Activated CD8-positive, alpha-beta T cell treated with anti-CD3 and anti-CD28 coated beads for 36 hours (primary cell): ENCODE measurements around the gene OTOF. TPM values are rescaled to one million over a fixed set of nuclear protein-coding genes. Genes with fewer than 3 reads are reported as not detected.
"Not testable (repeated sequence)": the region's sequence is repeated elsewhere in the genome, so short reads cannot be mapped to it uniquely, and the experiment has no call there.

Experiments
- ATAC-seq: fragments of 200-7000 bp; cut with Tn5 transposase; one replicate; pipeline ENCODE4 v1.10.0; 2021; ENCODE audit warnings: mild to moderate bottlenecking, moderate library complexity
- CTCF ChIA-PET: fragments of 350-600 bp; sonication (Branson Sonifier 250); formaldehyde crosslinking; loops from one replicate; lab custom pipeline; 2021; ENCODE audit warnings: antibody characterized with exemption; lab: Charles Lee
- POLR2A ChIA-PET: fragments of 350-600 bp; sonication (Branson Sonifier 250); formaldehyde crosslinking; loops from one replicate; lab custom pipeline; 2021; ENCODE audit warnings: antibody characterized with exemption; lab: Charles Lee
- DNase-seq: peaks from one replicate; pipeline ENCODE4 v3.0.0-alpha.2; 2020
- H3K27ac Mint-ChIP-seq: one replicate; pipeline ENCODE4 v1.8.0; 2021; ENCODE audit warnings: mild to moderate bottlenecking, mixed read lengths
- H3K27me3 Mint-ChIP-seq: one replicate; pipeline ENCODE4 v1.8.0; 2021; ENCODE audit warnings: mixed read lengths
- H3K36me3 Mint-ChIP-seq: one replicate; pipeline ENCODE4 v1.8.0; 2021; ENCODE audit warnings: low read depth, mixed read lengths
- H3K4me1 Mint-ChIP-seq: one replicate; pipeline ENCODE4 v1.8.0; 2021; ENCODE audit warnings: low read depth, mixed read lengths
- H3K4me3 Mint-ChIP-seq: one replicate; pipeline ENCODE4 v1.8.0; 2021; ENCODE audit warnings: mild to moderate bottlenecking, moderate library complexity, mixed read lengths
- H3K9me3 Mint-ChIP-seq: one replicate; pipeline ENCODE4 v1.8.0; 2021; ENCODE audit warnings: mixed read lengths
- CTCF ChIP-seq: fragments of 200-600 bp; IDR thresholded peaks from one replicate; pipeline ENCODE4 v1.8.0; 2022; ENCODE audit warnings: antibody characterized with exemption, mild to moderate bottlenecking
- intact Hi-C: fragments of 100-400 bp; cut with micrococcal nuclease; formaldehyde crosslinking; loops from one replicate; pipeline ENCODE4 v1.10.0; 2022
- total RNA-seq, 2 experiments: library from RNA; stranded (reverse); gene quantifications; one replicate each; pipeline ENCODE4 v1.2.3, GENCODE V29; 2021

The OTOF gene
- total RNA-seq, 2 experiments from 2014 or later: 0.60 to 0.81 TPM

- Mint-ChIP-seq H3K36me3 (no peaks in the 10 kb centered on the region), H3K4me3 (no peak overlapping the region), H3K9me3 (peaks cover 7% of the 10 kb centered on the region), H3K27me3 (no peaks in the 10 kb centered on the region), H3K4me1 (no peaks in the 10 kb centered on the region), H3K27ac (no peak overlapping the region)
- CTCF ChIA-PET: no interaction called here
- POLR2A ChIA-PET: interaction anchor here (0.6 kb wide), 1 partner anchor 121 kb away, joined by 3 read pairs; no protein-coding TSS in a partner anchor
- ATAC-seq: no peak
- DNase-seq: no peak
- TF ChIP-seq CTCF: no peak
- intact Hi-C loops: no loop called here
These were observed 7.2 kb downstream of the OTOF start for GRCh38 chr2:26470601-26471260.

GRCh38 chr2:26469955-26470354 lies 8.0 kb downstream of the OTOF start:
- Mint-ChIP-seq H3K4me3 (no peak overlapping the region), H3K4me1 (no peaks in the 10 kb centered on the region), H3K27me3 (no peaks in the 10 kb centered on the region), H3K27ac (no peak overlapping the region), H3K9me3 (peaks cover 7% of the 10 kb centered on the region), H3K36me3 (no peaks in the 10 kb centered on the region)
- CTCF ChIA-PET: interaction anchor here (0.8 to 1.5 kb wide), 11 partner anchors 14 to 285 kb away, joined by 3 to 6 read pairs (median 3); no protein-coding TSS in a partner anchor
- DNase-seq (no peak), ATAC-seq (no peak)
- TF ChIP-seq CTCF: no peak
- POLR2A ChIA-PET: no interaction called here
- intact Hi-C loops: loop anchor here (10.0 kb wide), 1 partner anchor 295 kb away; the partner anchor contains the start of gene GAREM2

- ChIA-PET POLR2A (interaction anchor here (0.6 kb wide), 1 partner anchor 53 kb away, joined by 4 read pairs; no protein-coding TSS in a partner anchor), CTCF (interaction anchor here (0.6 to 1.5 kb wide), 21 partner anchors 10 to 363 kb away, joined by 3 to 6 read pairs (median 3); no protein-coding TSS in a partner anchor)
- H3K36me3 Mint-ChIP-seq: no peaks in the 10 kb centered on the region
- TF ChIP-seq CTCF: peak; percentile 98
- no peak overlapping the region for H3K4me3 Mint-ChIP-seq
- H3K4me1 Mint-ChIP-seq: no peaks in the 10 kb centered on the region
- peak; percentile 83 for ATAC-seq
- no peak overlapping the region for H3K27ac Mint-ChIP-seq
- peak; percentile 86 for DNase-seq
- peaks cover 7% of the 10 kb centered on the region for H3K9me3 Mint-ChIP-seq
- no peaks in the 10 kb centered on the region for H3K27me3 Mint-ChIP-seq
- intact Hi-C loops: loop anchor here (10.0 kb wide), 1 partner anchor 294 kb away; the partner anchor contains the start of gene GAREM2
These were observed 8.7 kb downstream of the OTOF start for GRCh38 chr2:26469092-26469710.

GRCh38 chr2:26468544-26468943 lies 9.4 kb downstream of the OTOF start:
- H3K4me1 Mint-ChIP-seq, H3K9me3 Mint-ChIP-seq, H3K27me3 Mint-ChIP-seq, H3K27ac Mint-ChIP-seq, H3K36me3 Mint-ChIP-seq, H3K4me3 Mint-ChIP-seq, ATAC-seq, DNase-seq, POLR2A ChIA-PET: not testable (repeated sequence)
- CTCF ChIA-PET: interaction anchor here (0.9 to 1.5 kb wide), 11 partner anchors 10 to 284 kb away, joined by 3 to 6 read pairs (median 3); no protein-coding TSS in a partner anchor
- intact Hi-C loops: loop anchor here (10.0 kb wide), 1 partner anchor 294 kb away; the partner anchor contains the start of gene GAREM2

GRCh38 chr2:26466662-26467310 lies 11.1 kb downstream of the OTOF start:
- ATAC-seq (no peak), DNase-seq (no peak)
- CTCF ChIA-PET: interaction anchor here (1.5 kb wide), 1 partner anchor 295 kb away, joined by 6 read pairs; no protein-coding TSS in a partner anchor
- H3K4me3 Mint-ChIP-seq: no peak overlapping the region
- POLR2A ChIA-PET: interaction anchor here (0.8 kb wide), 1 partner anchor 18 kb away, joined by 3 read pairs; no protein-coding TSS in a partner anchor
- intact Hi-C loops: loop anchor here (10.0 kb wide), 1 partner anchor 292 kb away; the partner anchor contains the start of gene GAREM2
- no peaks in the 10 kb centered on the region for H3K36me3 Mint-ChIP-seq
- H3K4me1 Mint-ChIP-seq: no peaks in the 10 kb centered on the region
- peaks cover 7% of the 10 kb centered on the region for H3K9me3 Mint-ChIP-seq
- H3K27me3 Mint-ChIP-seq: no peaks in the 10 kb centered on the region
- H3K27ac Mint-ChIP-seq: no peak overlapping the region
- TF ChIP-seq CTCF: no peak
